HUDEP-2 (cell line): ENCODE data around the gene NABP2.
"Not testable (repeated sequence)": the region's sequence is repeated elsewhere in the genome, so short reads cannot be mapped to it uniquely, and the experiment has no call there.

Experiments used
- DNase-seq, 76 experiments: peaks; one replicate each; lab custom pipeline; 2025; ENCODE audit not compliant: unreplicated experiment in 76 of 76; lab: John Stamatoyannopoulos, UW

Gene NABP2

GRCh38 chr12:56266693-56267442 is 42.7 kb downstream of the NABP2 start, which contains the start of gene COQ10A:
Gene COQ10A, plus strand, starts transcription at chr12:56266942. Its CDS starts 177 bp downstream, at chr12:56267119.
- peak in 72 of 76 experiments; percentile 18 to 89 (median 69) for DNase-seq

- peak in 3 of 76 experiments; percentile 3 to 26 (median 15) for DNase-seq
These were observed 43.4 kb downstream of the NABP2 start for GRCh38 chr12:56267443-56268071.

GRCh38 chr12:56271031-56271430 is 46.9 kb downstream of the NABP2 start:
- DNase-seq = peak in 10 of 76 experiments; percentile 5 to 29 (median 14)

- DNase-seq = not testable (repeated sequence)
These were observed 48.3 kb downstream of the NABP2 start for GRCh38 chr12:56272468-56272867.

GRCh38 chr12:56274299-56274698 is 50.2 kb downstream of the NABP2 start:
- DNase-seq = no peak

GRCh38 chr12:56278905-56279304 is 54.8 kb downstream of the NABP2 start:
- DNase-seq = no peak
